Activated gamma-delta T cell treated with anti-CD3 and anti-CD28 coated beads, Interleukin-2, amount 50 U/mL, for 16 hours (primary cell): ENCODE measurements around the gene GABRB1.

ENCODE experiments used
- DNase-seq: peaks from one replicate; pipeline ENCODE4 v3.0.0-alpha.2; 2020; ENCODE audit warnings: low read depth

GABRB1 gene

DNA sequence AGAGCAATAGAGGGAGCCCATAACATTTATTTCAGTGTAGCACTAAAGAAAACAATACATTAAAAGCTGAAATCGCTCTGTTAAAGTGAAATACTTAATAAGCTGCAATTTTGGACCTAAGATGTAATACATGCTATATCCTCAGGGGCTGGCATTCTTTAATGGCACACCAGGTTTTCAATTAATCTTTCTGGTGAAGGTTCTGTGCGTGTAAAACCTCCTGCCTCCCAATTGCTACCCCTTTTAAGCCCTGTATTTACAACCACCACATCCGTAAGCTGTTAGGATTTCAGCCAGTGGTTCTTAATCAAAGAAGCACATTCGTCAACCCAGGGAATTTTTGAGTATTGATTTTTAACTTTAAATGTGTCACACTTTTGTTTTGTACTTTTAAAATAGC, 439.7 kb downstream of the GABRB1 start:
- DNase-seq, result no peak

DNA sequence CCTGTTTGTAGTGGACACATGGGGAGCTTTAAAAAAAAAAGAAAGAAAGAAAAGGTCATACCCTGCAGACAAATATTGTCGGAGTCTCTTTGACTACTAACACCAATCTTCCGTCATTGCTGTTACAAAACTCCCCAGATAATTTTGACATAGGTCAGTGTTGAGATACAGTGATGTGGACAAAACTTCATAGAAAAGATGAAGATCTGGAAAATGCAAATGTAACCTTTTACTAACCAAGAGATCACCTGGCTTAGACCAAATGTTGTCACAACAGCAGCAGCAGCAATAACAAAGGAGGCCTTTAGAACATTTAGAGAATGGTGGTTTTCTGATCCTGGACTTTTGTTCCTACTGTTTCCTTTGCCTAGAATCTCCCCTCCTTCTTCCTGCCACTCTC, 440.2 kb downstream of the GABRB1 start:
- DNase-seq, result no peak

DNA sequence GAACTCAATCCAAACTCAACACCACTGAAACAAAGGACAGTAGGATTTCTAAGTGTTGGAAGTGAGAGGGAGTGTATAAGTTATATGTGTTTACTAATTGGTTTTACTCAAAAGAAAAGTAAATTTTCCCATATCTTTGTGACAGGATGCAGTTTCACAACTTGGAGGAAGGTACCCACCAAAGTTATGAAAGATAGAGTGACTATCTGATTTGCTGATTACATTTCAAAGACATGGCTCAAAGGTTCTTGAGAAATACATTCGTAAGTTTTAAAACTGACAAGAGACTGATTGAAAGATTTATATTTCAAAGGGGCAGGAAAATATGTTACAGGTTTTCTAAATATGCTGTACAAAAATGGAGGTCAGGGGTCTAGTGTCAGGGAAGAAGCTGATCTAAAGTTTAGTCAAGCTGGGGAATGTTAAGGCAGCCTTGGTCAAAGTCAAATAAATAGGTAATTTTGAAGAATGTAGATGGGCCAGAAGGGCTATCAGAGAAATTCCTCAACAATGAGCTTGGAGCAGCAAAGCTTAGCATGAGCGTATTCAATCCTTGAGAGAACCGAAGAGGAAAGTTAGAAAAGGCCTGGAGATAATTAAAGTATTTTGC, 441.9 kb downstream of the GABRB1 start:
- DNase-seq, result no peak

DNA sequence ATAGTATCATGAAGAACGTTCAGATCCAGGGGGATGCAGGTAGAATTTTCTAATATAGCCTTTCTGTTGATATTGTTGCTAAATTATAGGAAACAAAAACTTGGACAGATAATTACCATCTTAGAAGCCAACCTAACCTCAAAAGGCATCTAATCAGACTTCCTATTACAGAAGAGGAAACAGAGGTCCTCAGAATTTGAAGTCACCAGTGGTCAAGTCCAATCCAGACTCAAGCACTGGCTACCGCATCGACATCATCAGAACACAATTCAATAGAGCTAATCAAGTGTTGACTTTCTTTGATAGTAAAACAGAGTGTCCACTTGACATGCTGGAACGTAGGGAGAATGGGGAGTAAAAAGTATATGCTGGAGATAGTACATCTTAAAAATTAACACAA, 443.4 kb downstream of the GABRB1 start:
- DNase-seq, result no peak

DNA sequence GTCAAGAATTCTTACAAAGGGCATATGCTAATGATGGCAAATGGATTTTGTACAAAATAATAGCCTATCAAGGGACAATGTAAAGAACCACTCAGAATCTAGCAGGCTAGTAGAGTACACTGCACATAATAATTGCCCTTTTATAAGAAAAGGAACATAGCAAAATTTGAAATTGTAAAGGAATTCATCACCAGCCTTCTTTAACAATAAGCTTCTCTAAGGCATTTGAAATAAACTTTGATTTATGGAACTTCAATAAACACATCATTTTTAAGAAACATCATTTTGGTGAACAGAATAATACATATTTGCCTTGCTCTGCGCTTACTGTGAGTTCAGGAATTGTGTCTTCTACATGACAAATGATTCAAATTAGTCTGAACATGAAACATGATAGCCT, 444.0 kb downstream of the GABRB1 start:
- no peak for DNase-seq
